Measurements from ENCODE around the gene PLCD4.
A peak's percentile ranks its signal among the peaks of the same experiment; 100 is the strongest.

The PLCD4 gene

DNA sequence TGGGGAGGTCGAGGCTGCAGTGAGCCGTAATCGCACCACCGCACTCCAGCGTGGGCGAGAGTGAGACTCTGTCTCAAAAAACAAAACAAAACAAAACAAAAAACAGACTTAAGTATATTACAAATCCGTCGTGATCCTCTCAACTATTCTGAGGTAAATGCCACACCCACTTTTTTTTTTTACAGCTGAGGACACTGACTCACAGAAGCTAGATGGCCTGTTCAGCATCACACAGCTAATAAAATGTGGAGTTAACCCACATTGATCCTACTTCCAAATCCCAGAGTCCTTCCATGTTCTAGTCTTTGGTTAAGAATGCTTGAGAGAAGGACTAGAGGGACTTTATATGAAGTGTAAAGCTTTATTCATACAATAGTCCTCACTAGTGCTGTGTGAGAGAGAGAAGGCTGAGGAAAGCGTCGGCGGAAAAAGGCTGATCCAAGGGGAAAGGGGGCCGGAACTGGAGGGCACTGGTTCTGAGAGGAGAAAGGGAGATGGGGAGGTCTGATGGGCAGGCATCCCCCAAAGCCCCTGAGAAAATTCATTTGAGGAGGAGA is 63.5 kb downstream of the PLCD4 start:
- peak overlapping the region; percentile 72 for H3K4me3 ChIP-seq (ENCODE audit: control insufficient read depth, low read depth, low read length)
- TF ChIP-seq, protein P1, sequence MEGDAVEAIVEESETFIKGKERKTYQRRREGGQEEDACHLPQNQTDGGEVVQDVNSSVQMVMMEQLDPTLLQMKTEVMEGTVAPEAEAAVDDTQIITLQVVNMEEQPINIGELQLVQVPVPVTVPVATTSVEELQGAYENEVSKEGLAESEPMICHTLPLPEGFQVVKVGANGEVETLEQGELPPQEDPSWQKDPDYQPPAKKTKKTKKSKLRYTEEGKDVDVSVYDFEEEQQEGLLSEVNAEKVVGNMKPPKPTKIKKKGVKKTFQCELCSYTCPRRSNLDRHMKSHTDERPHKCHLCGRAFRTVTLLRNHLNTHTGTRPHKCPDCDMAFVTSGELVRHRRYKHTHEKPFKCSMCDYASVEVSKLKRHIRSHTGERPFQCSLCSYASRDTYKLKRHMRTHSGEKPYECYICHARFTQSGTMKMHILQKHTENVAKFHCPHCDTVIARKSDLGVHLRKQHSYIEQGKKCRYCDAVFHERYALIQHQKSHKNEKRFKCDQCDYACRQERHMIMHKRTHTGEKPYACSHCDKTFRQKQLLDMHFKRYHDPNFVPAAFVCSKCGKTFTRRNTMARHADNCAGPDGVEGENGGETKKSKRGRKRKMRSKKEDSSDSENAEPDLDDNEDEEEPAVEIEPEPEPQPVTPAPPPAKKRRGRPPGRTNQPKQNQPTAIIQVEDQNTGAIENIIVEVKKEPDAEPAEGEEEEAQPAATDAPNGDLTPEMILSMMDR (IDR thresholded peaks at IDR 0.05; ENCODE audit: control insufficient read depth, insufficient read depth, low read depth, low read length, missing control alignments): no peak
- no peak for DNase-seq (ENCODE audit: low read depth)

- peak within 1 kb of the TSS; percentile 72 for H3K4me3 ChIP-seq (ENCODE audit: control insufficient read depth, low read depth, low read length)
- DNase-seq (ENCODE audit: low read depth): peak; percentile 46
- TF ChIP-seq, protein P1 (IDR thresholded peaks at IDR 0.05; ENCODE audit: control insufficient read depth, insufficient read depth, low read depth, low read length, missing control alignments): no peak
These were observed 64.2 kb downstream of the PLCD4 start, which contains the start of the genes RNF25 and STK36 for GRCh38 chr2:218671654-218672566. Gene RNF25 (minus strand): TSS chr2:218672002. CDS start chr2:218671970, 32 bp downstream. Gene STK36 (plus strand): TSS chr2:218672086. CDS start chr2:218672830, 744 bp downstream.

- no peak overlapping the region for H3K4me3 ChIP-seq (ENCODE audit: control insufficient read depth, low read depth, low read length)
- TF ChIP-seq, protein P1 (IDR thresholded peaks at IDR 0.05; ENCODE audit: control insufficient read depth, insufficient read depth, low read depth, low read length, missing control alignments): no peak
- DNase-seq (ENCODE audit: low read depth): no peak
These were observed 71.4 kb downstream of the PLCD4 start for GRCh38 chr2:218679119-218679518.

- DNase-seq (ENCODE audit: low read depth): no peak
- TF ChIP-seq, protein P1 (IDR thresholded peaks at IDR 0.05; ENCODE audit: control insufficient read depth, insufficient read depth, low read depth, low read length, missing control alignments): no peak
- H3K4me3 ChIP-seq (ENCODE audit: control insufficient read depth, low read depth, low read length): no peak overlapping the region
These were observed 72.4 kb downstream of the PLCD4 start for GRCh38 chr2:218680061-218680460.

Measured in AG09309 (cell line).